Spinal cord (tissue), 10 donors: ENCODE data around the gene CCL19. TPM values are rescaled to one million over a fixed set of nuclear protein-coding genes. Genes with fewer than 3 reads are reported as not detected.

ENCODE experiments used
- DNase-seq, 6 donors: peaks; one replicate each; pipeline versions ENCODE4 v3.0.0 to v3.0.0-alpha.2; 2013 to 2015; ENCODE audit warnings: low spot score in 6 of 6, low read depth in 4 of 6
- H3K27ac ChIP-seq: one replicate; pipeline ENCODE4 v1.5.1; 2013; ENCODE audit warnings: low read depth, low read length, control low read depth
- H3K27me3 ChIP-seq: one replicate; pipeline ENCODE4 v1.6.1; 2013; ENCODE audit warnings: low read length; ENCODE audit not compliant: control insufficient read depth, insufficient read depth
- H3K36me3 ChIP-seq: one replicate; pipeline ENCODE4 v1.6.1; 2013; ENCODE audit warnings: low read length; ENCODE audit not compliant: control insufficient read depth, insufficient read depth
- H3K4me1 ChIP-seq: one replicate; pipeline ENCODE4 v1.6.1; 2013; ENCODE audit warnings: low read length; ENCODE audit not compliant: control insufficient read depth, insufficient read depth
- H3K4me3 ChIP-seq: one replicate; pipeline ENCODE4 v1.5.1; 2013; ENCODE audit warnings: low read depth, low read length, control low read depth
- H3K9me3 ChIP-seq: one replicate; pipeline ENCODE4 v1.6.1; 2013; ENCODE audit warnings: low read length; ENCODE audit not compliant: control insufficient read depth, insufficient read depth
- WGBS: methylation state at CpG from one replicate; pipeline ENCODE4 v1.1.5; 2013; ENCODE audit warnings: missing lambda C conversion rate; ENCODE audit not compliant: insufficient coverage; 5-methylcytosine and 5-hydroxymethylcytosine counted together
- polyA plus RNA-seq, 2 donors: library from polyadenylated mRNA; unstranded; fragments of 120-200 nt; gene quantifications; one replicate each; pipeline ENCODE4 v1.2.1, GENCODE V29; 2013; ENCODE audit not compliant: insufficient read length in 2 of 2
- total RNA-seq, 2 donors: library from RNA; depleted of rRNA in 1 of 2; stranded (reverse); fragments of 120-200 nt in 1 of 2; fragments of >200 nt in 1 of 2; gene quantifications; one replicate each; pipeline versions ENCODE4 v1.2.3 to v1.2.4, GENCODE V29; 2013 to 2014
- donor health status: healthy.

Gene CCL19
- total and polyA plus RNA-seq, 4 donors, result 0.27 TPM; not detected in 3

- no peak overlapping the region for H3K27ac ChIP-seq
- no peak for DNase-seq
- H3K4me3 ChIP-seq, result no peak overlapping the region
- H3K9me3 ChIP-seq, result no peaks in the 10 kb centered on the region
- 95% methylated on average over 3 of the region's 5 CpGs for WGBS
- no peaks in the 10 kb centered on the region for H3K27me3 ChIP-seq
- no peaks in the 10 kb centered on the region for H3K4me1 ChIP-seq
- no peaks in the 10 kb centered on the region for H3K36me3 ChIP-seq
Observed at GRCh38 chr9:34686231-34686630, 4.8 kb downstream of the CCL19 start.

DNA sequence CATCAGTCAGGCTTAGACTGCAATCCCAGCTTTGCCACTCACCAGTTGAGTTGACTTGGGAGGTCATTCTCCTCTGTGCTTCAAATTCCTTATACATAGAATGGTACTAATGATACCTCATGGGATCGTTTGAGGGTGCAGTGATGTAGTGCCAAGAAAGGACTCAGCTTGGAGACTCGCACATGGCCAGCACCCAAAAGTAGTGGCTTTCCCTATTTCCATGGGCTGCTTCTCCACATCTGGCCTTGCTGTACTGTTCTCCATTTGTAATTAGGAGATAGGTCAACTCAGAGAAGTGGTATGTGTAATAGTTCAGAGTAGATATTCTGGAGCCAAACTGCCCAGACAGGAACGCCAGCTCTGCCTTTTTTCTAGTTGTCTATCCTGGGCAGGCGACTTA is 5.5 kb downstream of the CCL19 start:
- H3K4me3 ChIP-seq, result no peak overlapping the region
- DNase-seq, result no peak
- H3K4me1 ChIP-seq, result no peaks in the 10 kb centered on the region
- no peaks in the 10 kb centered on the region for H3K9me3 ChIP-seq
- no peaks in the 10 kb centered on the region for H3K36me3 ChIP-seq
- no peaks in the 10 kb centered on the region for H3K27me3 ChIP-seq
- 93% methylated on average over 2 of the region's 4 CpGs for WGBS
- H3K27ac ChIP-seq, result no peak overlapping the region

GRCh38 chr9:34684816-34685215 is 6.3 kb downstream of the CCL19 start:
- no peak for DNase-seq
- H3K27ac ChIP-seq, result no peak overlapping the region
- 100% methylated on average over 2 of the region's 4 CpGs for WGBS
- H3K4me1 ChIP-seq, result no peaks in the 10 kb centered on the region
- no peak overlapping the region for H3K4me3 ChIP-seq
- no peaks in the 10 kb centered on the region for H3K36me3 ChIP-seq
- no peaks in the 10 kb centered on the region for H3K27me3 ChIP-seq
- H3K9me3 ChIP-seq, result no peaks in the 10 kb centered on the region

DNA sequence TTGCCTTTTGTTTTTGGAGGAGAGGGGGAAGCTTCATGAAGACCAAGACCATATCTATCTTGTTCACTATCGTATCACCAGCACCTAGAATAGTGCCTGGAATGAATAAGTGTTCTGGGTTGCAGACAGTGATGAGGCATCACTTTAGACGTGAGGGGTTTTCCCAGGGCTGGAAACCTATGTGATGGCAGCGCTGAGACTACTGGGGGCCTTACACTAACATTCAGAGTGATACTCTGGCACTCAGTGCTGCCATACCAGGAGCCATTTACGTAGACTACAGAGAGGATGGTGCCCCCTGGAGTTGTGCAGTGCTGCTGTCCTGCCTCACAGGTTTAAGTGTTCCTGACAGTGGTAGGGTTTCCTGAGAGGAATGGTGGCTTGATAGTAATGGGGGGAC is 6.9 kb downstream of the CCL19 start:
- 81% methylated on average over 2 of the region's 4 CpGs for WGBS
- no peaks in the 10 kb centered on the region for H3K27me3 ChIP-seq
- no peak overlapping the region for H3K27ac ChIP-seq
- DNase-seq, result no peak
- no peaks in the 10 kb centered on the region for H3K9me3 ChIP-seq
- no peaks in the 10 kb centered on the region for H3K36me3 ChIP-seq
- H3K4me1 ChIP-seq, result no peaks in the 10 kb centered on the region
- no peak overlapping the region for H3K4me3 ChIP-seq

GRCh38 chr9:34675869-34676268 is 15.2 kb downstream of the CCL19 start:
- H3K36me3 ChIP-seq, result no peaks in the 10 kb centered on the region
- no peak overlapping the region for H3K27ac ChIP-seq
- DNase-seq, result no peak
- 100% methylated on average over 2 of the region's 2 CpGs for WGBS
- no peak overlapping the region for H3K4me3 ChIP-seq
- no peaks in the 10 kb centered on the region for H3K9me3 ChIP-seq
- H3K4me1 ChIP-seq, result no peaks in the 10 kb centered on the region
- no peaks in the 10 kb centered on the region for H3K27me3 ChIP-seq

DNA sequence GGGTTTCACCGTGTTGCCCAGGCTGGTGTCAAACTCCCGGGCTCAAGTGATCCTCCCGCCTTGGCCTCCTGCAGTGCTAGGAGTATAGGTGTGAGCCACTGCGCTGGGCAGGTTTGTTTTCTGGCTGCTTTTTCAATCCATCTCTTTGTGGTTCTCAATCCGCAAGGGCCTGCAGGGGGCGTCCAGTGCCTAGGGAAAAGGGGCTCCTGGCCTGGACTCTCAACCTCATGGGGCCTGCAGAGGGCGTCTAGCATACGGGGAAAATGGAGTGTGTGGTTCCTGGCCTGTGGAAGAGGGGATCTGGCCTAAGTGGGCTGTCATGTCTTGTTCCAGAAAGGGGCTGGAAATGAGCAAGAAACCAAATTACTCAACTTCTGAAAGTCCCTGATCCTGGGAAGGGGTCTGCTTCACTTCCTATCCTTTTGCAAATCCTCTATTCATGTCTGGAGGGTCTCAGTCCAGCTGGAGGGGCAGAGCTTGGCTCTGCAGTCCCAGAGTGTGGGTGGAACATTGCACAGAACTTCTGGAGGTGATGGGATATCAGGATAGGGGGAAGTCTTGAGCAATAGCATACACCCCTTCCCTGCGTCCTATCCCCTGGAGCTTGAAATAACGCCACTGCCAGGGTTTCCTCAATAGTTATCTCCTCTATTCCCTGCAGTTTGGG is 15.9 kb downstream of the CCL19 start:
- no peak overlapping the region for H3K27ac ChIP-seq
- DNase-seq, result peak in 2 of 6 donors; percentile 49 to 77
- no peak overlapping the region for H3K4me3 ChIP-seq
- H3K36me3 ChIP-seq, result no peaks in the 10 kb centered on the region
- no peaks in the 10 kb centered on the region for H3K27me3 ChIP-seq
- H3K4me1 ChIP-seq, result no peaks in the 10 kb centered on the region
- WGBS, result 14% methylated on average over 8 of the region's 10 CpGs
- no peaks in the 10 kb centered on the region for H3K9me3 ChIP-seq

GRCh38 chr9:34674440-34674839 is 16.6 kb downstream of the CCL19 start:
- Histone ChIP-seq H3K4me1 (no peaks in the 10 kb centered on the region), H3K27ac (no peak overlapping the region), H3K36me3 (no peaks in the 10 kb centered on the region), H3K4me3 (no peak overlapping the region), H3K9me3 (no peaks in the 10 kb centered on the region), H3K27me3 (no peaks in the 10 kb centered on the region)
- 60% methylated on average over 1 of the region's 3 CpGs for WGBS
- DNase-seq, result no peak

DNA sequence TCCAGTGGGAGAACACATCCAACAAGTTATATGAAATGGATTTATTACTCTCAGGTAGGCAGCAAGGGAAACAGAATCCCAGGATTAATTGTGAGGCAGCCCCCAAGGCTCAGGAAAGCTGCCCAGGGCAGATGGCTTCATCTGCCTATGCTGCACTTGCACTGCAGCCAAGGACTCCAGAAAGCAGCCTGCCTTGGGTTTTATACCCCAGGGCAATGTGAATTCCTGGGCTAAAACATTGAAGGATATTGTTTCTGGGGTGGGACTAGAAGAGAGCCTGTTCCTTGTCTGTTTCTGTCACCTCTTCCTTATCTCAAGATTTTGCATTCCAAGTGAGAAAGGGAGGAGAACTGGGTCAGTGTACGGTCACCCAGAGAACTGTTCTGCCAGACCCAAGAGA is 19.8 kb downstream of the CCL19 start:
- no peak overlapping the region for H3K4me3 ChIP-seq
- H3K27me3 ChIP-seq, result no peaks in the 10 kb centered on the region
- no peaks in the 10 kb centered on the region for H3K9me3 ChIP-seq
- H3K27ac ChIP-seq, result no peak overlapping the region
- DNase-seq, result no peak
- peaks cover 3% of the 10 kb centered on the region for H3K4me1 ChIP-seq
- no peaks in the 10 kb centered on the region for H3K36me3 ChIP-seq
- no CpG with 5 or more reads among the region's 1 CpG for WGBS

- Histone ChIP-seq H3K9me3 (no peaks in the 10 kb centered on the region), H3K36me3 (no peaks in the 10 kb centered on the region), H3K4me3 (no peak overlapping the region), H3K27me3 (no peaks in the 10 kb centered on the region), H3K4me1 (peaks cover 13% of the 10 kb centered on the region), H3K27ac (no peak overlapping the region)
- no peak for DNase-seq
- 93% methylated on average over 3 of the region's 5 CpGs for WGBS
Observed at GRCh38 chr9:34669809-34670562, 21.1 kb downstream of the CCL19 start.
